Measurements from ENCODE around the gene ROR1.
"Not testable (repeated sequence)": the region's sequence is repeated elsewhere in the genome, so short reads cannot be mapped to it uniquely, and the experiment has no call there.

Gene ROR1

DNA sequence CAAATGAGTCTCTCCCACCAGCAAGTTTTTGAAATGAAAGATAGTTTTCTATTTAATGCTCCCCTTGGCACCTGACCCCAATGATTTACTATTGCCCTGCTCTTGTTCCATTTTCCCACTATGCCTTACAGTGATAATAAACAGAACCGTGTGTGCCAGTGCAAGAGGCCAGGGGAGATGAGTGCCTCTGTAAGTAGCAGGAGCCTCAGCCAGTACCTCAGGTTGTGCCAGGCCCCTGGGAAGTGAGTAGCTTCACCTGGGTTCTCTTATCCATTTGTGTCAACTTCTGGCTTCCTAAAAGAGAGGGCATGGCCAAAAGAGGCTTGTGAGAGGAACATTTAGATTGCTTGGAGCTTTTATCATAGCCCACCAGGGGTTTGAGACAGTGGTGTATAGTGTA is 3.4 kb upstream of the ROR1 start:
- DNase-seq = no peak

DNA sequence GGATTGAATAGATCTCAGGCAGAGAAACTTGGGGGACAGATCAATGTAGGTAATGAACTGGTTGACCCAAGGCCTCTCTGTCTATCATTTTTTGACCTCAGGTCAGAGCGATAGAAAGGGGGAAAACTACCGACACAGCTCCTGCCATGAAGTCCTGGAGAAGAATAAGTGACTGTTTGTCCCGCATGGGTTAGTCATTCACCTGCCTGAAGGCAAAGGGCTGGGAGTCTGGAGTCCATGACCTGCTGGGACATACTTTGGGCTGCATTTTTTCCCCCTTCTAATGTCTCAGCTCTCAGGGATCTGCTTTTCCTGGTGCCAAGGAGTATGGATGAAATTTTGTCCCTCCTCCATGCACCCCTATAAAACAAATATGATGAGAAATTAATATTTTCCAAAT is 1.6 kb upstream of the ROR1 start:
- no peak for DNase-seq

DNA sequence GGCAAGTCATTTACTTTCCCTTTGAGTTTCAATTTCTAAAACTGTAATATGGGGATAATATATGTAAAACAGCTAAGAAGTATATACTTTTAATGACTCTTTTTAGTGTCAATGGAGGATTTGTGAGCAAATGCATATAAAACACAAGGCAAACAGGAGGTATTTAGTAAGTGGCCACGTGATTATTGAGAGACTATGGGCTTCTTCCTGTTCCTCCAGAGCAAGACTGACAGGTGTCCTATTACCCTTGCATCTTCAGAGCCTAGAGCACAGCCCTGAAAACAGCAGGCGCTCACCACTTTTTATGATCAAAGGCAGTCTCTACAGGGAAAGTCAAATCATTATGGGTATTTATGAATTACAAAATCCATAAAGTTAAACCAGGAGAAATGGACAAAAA is 941 bp upstream of the ROR1 start:
- no peak for DNase-seq

DNA sequence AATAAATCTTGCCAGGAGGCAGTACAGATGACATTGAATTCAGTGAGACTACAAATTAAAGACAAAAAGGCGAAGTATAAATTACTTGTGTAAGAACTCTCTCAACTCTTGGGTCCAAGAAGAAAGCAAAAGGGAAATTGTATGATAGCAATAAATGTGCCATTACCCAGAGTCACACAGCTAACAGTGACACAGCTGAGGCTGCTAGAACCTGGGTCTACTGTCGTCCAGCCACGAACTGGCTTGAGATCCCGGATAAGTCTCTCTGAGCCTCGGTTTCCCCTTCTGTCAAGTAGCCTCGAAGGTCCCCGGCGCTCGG is 362 bp upstream of the ROR1 start:
- no peak for DNase-seq

DNA sequence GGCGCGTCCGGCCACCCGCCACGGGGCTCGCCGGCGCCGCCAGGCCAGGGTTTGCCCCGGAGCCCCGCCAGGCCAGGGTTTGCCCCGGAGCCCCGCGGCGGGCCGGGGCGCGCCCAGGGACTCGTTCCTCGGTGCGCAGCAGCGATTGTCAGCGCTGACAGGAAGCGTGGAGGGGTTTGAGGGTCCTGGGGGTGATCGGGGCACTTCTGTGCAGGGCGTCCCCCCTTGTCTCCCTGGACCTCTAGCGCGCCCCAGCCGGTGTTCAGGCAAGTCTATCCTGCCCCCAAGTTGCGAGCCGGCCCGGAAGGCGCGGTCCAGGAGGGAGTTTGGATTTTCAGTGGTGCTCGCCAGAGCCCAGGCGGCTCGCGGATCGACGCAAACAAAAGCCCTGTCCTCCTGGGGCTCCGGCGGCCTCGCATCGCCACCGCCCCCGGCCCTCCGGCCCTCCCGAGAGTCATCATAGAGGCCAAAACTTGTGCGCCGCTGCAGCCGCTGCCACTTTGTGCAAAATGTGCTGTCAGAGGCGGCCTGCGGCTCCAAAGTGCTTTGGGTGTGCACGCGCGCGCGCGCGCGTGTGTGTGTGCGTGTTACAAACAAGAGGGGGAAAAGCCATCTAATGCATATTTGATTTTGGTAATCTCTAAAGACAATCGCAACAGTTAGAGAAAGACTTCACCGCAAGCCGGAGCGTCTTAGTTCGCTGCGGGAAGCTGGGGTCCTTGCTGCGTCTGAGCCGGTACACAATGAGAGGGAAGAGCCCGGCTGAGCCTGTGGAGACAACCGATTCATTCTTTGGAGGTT is 1.0 kb downstream of the ROR1 start:
- DNase-seq = no peak

DNA sequence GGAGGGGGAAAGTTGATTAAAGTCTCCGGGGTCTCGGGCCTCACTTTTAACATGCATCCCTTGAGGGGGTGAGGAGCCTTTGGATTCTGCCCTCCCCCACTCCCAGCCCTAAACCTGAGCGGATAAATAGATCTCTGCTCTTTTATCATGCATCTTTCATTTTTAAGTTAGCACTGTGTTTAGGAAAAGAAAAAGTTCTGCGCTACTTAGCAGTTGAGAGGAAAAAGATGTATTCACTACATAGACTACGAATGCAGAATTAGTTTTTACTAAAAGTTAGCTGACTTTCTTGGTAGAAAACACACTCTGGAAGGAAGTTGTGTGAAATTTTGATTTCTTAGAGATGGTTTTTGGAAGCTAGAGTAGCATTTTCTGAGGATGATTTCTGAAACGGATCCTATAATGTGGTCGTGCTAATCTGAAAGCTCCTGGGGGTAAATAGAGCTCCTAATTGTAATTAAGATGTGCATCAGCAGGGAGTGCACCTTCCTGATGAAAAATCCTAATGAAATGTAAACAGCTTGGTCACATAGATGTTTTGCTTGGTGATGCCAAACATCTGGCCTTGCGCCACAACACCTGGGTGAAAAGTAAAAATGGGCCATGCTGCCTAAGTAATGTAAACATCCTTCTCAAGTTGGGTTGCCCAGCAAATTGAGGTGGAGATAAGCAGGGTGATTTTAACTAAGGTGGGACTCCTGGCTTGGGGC is 1.8 kb downstream of the ROR1 start:
- DNase-seq = no peak

DNA sequence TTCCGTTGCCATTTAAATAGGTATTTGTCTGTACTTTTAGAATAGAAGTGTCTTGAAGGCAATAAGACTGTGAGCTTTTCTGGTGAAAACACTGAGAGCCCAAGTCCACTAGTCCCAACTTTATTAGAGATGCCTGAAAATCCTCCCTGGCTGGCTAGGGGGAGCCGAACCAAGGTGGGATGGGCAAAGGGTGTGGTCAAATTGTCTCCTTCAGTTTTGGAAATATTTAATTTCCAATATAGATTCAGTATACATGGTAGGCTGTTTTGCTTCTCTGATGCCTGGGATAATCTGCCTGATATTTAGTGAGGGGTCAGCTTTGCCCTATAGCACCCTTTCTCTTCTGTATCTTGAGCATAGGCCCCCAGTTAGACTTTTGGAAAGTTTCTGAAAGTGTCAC is 3.5 kb downstream of the ROR1 start:
- DNase-seq = no peak

DNA sequence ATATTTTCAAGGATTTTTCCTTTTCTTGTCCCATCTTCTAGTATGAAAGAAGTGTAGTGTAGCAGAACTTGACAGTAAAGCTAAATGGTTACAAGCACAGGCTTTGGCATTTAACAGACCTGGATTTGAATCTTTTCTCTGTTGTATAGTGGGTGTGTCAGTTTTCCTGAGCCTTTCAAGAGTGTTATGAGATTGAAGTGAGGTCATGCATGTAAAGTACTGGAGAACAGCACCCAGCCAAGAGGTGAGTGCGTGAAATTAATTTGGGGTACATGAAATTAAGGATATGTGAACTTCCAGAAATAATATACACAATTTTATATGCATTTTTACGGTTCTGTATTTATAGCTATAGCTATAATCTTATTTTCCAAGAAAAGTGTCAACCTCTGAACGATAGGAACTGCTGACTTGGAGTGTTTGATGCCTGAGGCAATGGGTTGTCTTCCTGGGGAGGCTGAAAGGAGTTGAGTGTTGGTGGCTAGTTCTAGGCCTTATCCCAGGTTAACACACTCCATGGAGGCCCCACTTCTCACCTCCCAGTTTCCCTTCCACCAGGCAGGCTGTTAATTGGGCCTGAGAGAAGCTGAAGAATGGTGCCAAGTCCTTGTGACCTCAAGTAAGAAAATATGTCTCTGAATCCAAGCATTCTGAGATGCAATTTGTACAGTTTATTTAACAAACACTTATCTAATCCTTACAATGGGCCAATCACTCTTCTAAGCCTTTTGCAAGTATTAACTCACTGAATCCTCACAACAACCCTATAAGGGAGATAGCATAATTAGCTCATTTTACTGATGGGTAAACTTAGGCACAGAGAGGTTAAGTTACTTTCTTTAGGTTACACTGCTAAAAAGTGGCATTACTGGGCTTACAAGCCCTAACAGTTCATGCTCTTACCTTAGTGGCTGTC is 4.4 kb downstream of the ROR1 start:
- no peak for DNase-seq

DNA sequence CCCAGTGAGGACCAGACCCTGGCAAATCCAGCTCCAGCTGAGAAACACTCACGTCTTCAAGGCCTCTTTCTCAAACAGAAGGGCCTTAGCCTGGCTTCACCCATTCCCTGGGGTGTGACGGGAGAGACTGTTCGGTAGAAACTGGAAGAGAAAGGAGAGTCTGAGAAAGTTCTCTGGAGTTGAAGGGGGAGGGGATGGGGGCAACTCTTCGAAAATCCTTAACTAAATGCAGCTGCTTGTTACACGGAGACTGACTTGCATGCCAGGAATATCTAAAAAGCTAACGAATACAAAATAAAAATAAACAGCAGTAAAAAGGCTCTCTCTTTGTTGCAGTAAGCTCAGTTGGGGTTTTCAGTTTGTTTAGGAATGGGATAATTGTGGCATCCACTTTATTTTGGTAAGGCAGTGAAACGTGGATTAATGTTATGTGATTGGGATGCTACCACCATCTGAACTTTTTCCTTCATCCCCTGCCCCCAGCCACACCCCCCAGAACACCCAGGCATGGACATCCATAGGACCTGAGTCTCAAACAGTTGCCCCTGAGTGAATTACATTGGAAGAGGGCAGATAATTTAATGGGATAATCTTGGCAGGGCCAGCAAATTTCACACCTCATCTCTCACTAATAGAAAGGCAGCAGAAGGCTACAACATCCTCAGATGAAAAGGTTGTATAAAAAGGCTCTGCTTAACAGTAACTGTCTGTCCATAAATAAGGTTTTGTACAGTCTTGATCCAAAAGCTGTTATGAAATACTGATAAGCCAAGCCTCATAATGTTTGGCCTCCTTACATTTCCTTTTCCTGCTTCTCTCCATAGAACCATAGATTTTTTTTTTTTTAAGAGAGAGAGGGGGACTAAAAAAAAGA is 5.8 kb downstream of the ROR1 start:
- no peak for DNase-seq

DNA sequence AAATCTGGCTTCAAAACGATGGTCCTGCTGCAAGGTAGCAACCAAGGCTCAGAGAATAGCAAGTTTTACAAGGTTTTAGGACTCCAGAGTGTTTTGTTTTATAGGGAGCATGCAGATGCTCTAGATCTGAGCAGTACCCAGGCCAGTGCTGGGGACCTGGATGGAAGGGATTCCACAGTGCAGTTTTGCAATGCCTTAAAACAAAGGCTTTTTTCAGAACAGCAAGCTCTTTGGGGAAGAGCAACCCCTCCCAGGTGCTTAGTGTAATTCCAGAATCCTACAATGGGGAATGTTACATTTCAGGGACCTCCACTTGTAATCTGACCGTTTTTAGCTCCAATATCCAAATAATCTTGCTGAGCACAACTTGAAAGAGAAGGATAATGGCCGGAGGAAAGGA is 6.7 kb downstream of the ROR1 start:
- no peak for DNase-seq

DNA sequence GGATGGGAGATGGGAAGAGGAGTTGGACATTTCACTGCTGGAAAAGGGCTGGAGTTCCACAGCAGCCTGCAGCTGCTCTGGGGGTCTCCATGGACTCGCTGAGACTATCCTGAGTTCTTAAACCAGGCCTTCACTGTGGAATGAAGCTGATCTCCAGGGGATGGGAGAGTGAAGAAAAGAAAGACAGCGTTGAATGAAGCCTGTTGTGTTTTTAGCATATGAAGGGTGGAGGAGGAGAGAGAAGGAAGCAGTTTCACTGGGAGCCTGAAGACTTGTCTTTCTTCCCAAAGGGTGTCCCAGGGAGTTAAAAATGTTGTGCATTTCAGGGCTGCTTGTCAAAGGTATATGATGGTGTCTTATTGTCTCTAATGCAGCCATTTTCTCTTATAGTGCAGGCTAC is 9.2 kb downstream of the ROR1 start:
- no peak for DNase-seq

DNA sequence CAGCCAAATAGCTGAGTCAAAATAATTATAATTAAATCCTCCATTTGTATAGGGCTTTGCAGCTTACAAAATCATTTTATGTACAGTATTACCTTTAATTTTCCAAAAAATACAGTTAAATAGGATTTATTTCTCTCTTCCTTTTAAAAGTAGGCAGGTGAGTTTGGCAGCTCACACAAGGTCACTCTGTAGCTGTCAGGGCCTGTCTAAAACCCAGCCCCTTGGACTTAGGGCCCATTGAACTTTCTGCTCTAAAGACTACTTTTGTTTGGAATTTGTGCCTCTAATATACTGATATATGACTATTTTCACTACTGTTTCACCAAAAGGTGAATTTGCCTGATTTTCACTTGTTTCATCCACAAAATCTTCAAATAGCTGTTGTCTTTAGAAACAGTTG is 10.3 kb downstream of the ROR1 start:
- no peak for DNase-seq

DNA sequence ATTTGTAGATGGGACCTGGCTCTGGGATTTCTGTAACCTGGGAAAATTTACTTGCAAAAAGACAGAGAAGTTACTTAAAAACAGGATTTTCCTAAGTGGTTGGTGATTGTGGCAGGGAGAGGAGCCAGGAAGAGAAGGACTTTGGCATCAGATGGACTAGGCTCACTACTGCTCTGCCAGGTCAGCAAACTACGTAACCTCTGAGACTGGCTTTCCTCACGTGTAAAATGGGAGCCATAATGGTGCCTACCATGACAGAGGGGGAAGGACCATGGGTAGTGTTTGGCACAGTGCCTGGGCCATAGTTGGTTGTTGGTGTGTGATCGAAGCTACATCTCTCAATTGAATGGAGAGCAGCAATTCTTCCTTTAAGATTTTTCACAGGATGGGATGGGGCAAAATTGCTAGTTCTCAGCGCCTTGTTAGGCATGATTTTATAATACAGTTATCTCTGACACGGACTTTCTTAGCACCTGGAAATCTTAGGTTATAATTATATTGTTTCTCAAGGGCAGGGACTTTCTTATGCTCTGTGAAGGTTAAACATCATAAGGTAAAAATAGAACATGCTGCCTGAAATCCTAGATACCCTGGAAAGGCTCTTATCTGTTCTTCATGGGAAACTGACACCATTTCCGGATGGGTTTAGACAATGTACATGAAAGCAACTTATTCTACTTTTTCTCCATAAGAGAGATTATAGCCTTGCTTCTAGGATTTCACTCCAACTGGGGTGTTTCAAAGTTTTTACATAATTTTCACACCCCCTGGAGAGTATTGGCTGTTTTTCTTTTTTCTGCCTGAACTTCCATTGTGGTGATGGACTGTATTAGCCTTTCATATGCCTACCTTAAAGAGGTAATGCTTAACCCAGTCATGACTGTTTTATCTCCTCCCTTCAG is 10.9 kb downstream of the ROR1 start:
- no peak for DNase-seq

DNA sequence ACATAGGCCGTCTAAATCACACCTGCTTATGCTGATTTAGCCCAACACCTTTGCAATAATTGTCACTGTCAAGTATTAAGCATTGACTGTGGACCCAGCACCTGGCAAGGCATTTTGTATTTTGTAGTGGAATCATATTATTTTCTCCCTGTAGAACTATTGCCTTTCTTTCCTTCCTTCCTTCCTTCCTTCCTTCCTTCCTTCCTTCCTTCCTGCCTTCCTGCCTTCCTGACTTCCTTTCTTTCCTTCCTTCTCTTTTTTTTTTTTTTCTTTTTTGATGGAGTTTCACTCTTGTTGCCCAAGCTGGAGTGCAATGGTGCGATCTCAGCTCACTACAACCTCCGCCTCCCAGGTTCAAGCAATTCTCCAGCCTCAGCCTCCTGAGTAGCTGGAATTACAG is 13.5 kb downstream of the ROR1 start:
- DNase-seq = not testable (repeated sequence)

DNA sequence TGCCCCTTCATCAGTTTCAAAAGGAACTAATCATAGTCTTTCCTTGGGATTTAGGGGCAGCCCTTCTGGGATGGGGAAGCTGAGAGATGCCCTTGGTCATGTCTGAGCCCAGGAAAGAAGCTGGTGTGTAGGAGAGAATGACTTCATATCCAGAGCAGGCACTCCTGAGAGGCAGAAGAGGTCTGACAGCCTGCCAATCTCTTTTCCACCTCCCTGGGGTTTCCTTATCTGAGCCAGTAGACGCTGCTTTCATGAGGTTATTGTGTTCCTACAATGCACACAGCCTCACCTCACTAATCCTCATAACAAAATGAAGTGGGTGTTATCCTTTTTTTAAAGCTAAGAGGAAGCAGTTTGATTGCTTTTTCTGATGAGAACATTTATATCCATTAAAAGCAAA is 14.1 kb downstream of the ROR1 start:
- no peak for DNase-seq

DNA sequence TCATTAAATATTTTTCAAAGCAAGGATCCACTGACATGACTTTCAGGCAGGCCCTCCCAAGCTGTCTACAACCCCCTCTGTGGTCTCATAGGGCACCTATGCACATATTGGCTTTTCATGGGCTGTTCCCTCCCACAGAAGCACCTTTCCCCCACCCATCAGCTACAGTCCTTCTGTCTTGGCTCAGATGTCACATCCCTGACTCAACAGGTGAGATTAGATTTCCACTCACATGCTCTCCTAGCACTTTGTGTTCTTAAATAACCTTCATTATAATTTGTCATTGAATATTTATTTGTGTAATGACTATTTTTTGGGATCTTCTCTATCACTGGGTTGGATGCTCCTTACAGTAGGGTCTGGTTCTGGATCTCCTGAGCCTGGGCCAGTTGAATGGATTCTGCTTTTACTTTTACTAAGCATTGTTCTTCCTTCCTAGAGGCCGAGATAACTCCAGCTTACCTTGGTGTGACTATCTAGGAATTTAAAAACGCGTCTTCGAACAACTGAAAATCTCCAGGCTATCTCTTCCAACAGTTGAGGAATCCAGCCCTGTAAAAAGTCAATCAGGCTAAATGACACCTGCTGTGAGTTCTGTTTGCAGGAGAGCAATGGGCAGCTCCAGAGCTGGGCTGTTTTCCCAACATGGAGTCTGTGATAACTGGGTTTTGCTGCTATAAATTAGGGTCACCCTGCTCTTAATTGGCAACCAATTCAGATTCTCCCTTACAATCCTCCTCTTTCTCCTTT is 16.2 kb downstream of the ROR1 start:
- no peak for DNase-seq

DNA sequence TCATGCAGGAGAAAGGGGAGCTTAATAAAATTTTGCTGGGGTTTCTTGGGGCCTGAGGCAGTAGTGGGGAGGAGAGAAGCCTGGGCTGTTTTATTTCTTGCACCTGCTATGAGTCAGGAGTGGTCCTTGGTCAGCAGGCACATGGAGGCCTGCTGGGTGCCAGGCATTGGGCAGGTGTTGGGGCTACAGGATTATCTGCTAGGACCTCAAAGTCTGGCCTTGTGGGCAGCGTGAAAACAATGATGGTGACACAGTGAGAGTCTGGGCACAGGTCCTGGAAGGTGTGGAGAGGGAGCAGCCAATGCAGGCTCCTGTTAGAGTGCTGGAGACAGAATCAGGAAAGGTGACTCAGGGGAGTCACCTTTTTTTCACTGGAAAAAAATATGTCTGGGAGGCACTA is 17.2 kb downstream of the ROR1 start:
- DNase-seq = no peak

DNA sequence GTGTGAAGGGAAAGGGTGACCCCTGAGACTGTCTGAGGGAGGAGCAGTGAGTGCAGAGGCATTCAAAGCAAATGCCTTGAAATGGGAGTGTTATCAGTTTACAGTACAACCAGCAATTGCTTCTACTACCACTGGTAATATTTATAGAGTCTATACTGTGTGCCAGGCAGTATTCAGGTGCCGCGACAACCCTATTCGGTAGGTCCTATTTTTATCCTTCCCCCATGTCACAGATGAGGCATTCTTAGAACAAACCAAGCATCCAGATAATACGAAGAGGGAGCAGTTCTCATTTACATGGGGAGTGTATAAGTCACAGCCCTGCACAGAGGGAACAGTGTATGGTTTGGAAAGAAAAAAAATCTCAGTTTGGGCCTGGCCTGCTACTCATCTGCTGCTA is 18.3 kb downstream of the ROR1 start:
- DNase-seq = no peak

DNA sequence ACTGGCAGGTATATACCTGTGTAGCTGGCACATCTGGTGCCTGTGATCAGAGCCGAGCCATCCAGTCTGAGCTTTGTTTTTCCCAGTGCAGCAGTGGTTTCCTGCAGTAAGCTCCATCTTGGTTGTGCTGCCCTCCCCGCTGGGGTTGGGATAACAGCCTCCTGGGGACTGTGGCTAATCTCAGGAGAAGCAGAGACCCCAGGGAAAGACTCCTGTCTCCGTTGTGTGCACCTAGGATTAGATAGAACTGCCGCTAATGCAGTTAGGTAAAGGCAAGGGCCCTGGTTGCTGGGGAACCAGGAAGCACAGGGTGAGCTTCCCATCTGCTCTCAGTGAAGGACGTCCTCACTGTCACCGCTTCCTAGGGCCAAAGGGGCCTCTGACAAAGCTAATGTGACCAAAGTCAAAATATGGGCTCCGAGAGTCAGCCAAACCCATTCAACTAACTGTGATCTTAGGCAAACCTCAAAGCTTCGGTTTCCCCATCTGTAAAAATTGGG is 20.0 kb downstream of the ROR1 start:
- no peak for DNase-seq

DNA sequence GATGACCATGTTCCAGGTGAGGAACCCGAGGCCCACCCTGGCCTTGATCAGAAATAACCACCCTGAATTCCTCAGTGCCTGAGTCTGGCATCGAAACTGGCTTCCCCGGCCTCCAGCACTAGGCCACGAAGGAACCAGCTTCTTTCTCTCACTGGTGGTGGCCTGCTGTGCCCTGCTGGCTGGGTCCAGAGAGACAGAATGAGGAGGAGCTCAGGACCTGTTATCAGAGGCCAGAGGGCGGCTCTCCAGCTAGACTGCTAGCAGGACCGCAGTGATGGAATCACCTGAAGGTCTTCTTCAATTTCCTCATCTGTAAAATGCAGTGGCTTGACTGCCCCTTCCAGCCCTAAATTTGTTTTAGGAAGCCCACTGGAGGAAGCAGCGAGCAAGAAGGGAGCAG is 20.5 kb downstream of the ROR1 start:
- DNase-seq = no peak

DNA sequence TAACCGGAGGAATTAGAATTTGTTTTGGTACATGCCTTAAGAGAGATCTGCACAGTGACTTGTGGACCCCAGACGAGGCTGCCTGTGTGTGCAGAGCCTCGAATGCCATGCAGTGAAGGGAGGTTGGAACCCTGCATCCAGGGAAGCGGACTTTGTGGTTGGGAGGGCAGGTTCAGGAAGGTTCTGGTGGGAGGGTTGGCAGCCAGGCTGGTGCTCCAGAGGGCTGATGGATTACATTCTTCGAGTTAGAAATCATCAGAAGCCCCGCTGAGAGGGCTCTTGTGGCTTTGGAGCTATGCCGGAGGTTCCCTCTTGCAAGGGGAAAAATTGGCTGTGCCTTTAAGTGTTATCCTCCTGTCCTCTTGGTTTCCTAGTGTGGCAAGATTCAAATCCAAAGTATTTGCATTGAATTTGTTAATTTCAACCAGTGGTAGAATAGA is 21.1 kb downstream of the ROR1 start:
- no peak for DNase-seq

Data from COR-L47 (cell line).